Activated naive CD8-positive, alpha-beta T cell treated with anti-CD3 and anti-CD28 coated beads for 36 hours (primary cell): ENCODE measurements around the gene FGD5. TPM values are rescaled to one million over a fixed set of nuclear protein-coding genes. Genes with fewer than 3 reads are reported as not detected.
A peak's percentile ranks its signal among the peaks of the same experiment; 100 is the strongest.

ENCODE experiments used
- DNase-seq: peaks from one replicate; pipeline ENCODE4 v3.0.0; 2021
- H3K27ac Mint-ChIP-seq: one replicate; pipeline ENCODE4 v1.8.0; 2022; ENCODE audit warnings: mild to moderate bottlenecking, moderate library complexity, mixed read lengths
- H3K27me3 Mint-ChIP-seq: one replicate; pipeline ENCODE4 v1.8.0; 2022; ENCODE audit warnings: mild to moderate bottlenecking, mixed read lengths
- H3K36me3 Mint-ChIP-seq: one replicate; pipeline ENCODE4 v1.8.0; 2021; ENCODE audit warnings: mild to moderate bottlenecking, mixed read lengths
- H3K4me1 Mint-ChIP-seq: one replicate; pipeline ENCODE4 v1.8.0; 2021; ENCODE audit warnings: mixed read lengths
- H3K4me3 Mint-ChIP-seq: one replicate; pipeline ENCODE4 v1.8.0; 2022; ENCODE audit warnings: mild to moderate bottlenecking, moderate library complexity, mixed read lengths
- H3K9me3 Mint-ChIP-seq: one replicate; pipeline ENCODE4 v1.8.0; 2022; ENCODE audit warnings: mixed read lengths
- total RNA-seq, 2 experiments: library from RNA; stranded (reverse); gene quantifications; one replicate each; pipeline ENCODE4 v1.2.3, GENCODE V29; 2021

The FGD5 gene
- total RNA-seq, 2 experiments from 2014 or later: 0.22 to 0.27 TPM

DNA sequence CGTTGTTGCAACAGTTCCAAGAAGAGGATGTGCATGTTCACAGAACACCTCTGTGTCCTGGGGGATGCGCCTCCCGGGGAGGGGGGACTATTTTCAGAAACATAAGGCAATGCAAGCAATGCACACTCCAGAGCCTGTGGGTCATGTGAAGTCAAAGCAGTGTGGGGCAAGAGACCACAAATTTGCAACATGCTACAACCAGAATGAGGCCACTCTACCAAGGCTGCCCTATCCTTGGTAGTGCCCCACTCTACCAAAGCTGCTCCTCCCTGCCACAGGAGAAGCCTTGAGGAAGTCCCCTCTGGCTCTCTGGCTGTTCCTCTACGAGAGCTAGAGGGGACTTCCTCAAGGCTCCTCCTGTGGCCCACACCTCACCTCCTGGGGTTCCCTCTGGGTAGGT, 120.2 kb downstream of the FGD5 start:
- Mint-ChIP-seq H3K27ac (no peak overlapping the region), H3K9me3 (no peaks in the 10 kb centered on the region), H3K4me3 (no peak overlapping the region), H3K36me3 (peaks cover 9% of the 10 kb centered on the region), H3K27me3 (no peaks in the 10 kb centered on the region), H3K4me1 (peaks cover 11% of the 10 kb centered on the region)
- no peak for DNase-seq

GRCh38 chr3:14941871-14942270, 123.1 kb downstream of the FGD5 start:
- Mint-ChIP-seq H3K27ac (no peak overlapping the region), H3K9me3 (no peaks in the 10 kb centered on the region), H3K4me1 (peaks cover 22% of the 10 kb centered on the region), H3K27me3 (no peaks in the 10 kb centered on the region), H3K4me3 (no peak overlapping the region), H3K36me3 (peaks cover 29% of the 10 kb centered on the region)
- DNase-seq: no peak

GRCh38 chr3:14943042-14943441, 124.3 kb downstream of the FGD5 start:
- Mint-ChIP-seq H3K36me3 (peaks cover 31% of the 10 kb centered on the region), H3K4me3 (no peak overlapping the region), H3K27me3 (no peaks in the 10 kb centered on the region), H3K9me3 (no peaks in the 10 kb centered on the region), H3K4me1 (peaks cover 22% of the 10 kb centered on the region), H3K27ac (no peak overlapping the region)
- DNase-seq: no peak

DNA sequence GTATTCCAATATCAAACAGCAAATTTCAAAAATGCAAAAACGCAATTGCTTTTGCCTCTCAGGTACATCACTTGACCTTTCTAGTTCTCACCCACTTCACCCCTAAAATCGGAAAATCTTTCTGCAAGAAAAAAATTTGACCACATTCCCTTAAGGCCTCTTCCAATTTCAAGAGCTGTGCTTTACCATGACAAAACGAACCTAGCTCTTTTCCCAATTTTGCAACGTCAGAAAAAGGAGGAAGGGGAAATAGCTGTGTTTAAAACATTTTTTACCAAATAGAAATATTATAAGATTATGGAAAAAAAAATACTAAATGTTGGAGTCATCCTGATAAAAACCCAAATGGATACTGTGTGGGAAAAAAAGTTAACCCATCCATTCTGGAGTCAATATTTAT, 127.5 kb downstream of the FGD5 start:
- Mint-ChIP-seq H3K9me3 (no peaks in the 10 kb centered on the region), H3K4me3 (peak overlapping the region; percentile 95), H3K27ac (peak overlapping the region; percentile 91), H3K27me3 (no peaks in the 10 kb centered on the region), H3K4me1 (peaks cover 37% of the 10 kb centered on the region), H3K36me3 (peaks cover 43% of the 10 kb centered on the region)
- no peak for DNase-seq

GRCh38 chr3:14946739-14947099, 128.0 kb downstream of the FGD5 start:
- Mint-ChIP-seq H3K4me3 (peak overlapping the region; percentile 95), H3K27me3 (no peaks in the 10 kb centered on the region), H3K36me3 (peaks cover 44% of the 10 kb centered on the region), H3K27ac (peak overlapping the region; percentile 91), H3K4me1 (peaks cover 35% of the 10 kb centered on the region), H3K9me3 (no peaks in the 10 kb centered on the region)
- no peak for DNase-seq

DNA sequence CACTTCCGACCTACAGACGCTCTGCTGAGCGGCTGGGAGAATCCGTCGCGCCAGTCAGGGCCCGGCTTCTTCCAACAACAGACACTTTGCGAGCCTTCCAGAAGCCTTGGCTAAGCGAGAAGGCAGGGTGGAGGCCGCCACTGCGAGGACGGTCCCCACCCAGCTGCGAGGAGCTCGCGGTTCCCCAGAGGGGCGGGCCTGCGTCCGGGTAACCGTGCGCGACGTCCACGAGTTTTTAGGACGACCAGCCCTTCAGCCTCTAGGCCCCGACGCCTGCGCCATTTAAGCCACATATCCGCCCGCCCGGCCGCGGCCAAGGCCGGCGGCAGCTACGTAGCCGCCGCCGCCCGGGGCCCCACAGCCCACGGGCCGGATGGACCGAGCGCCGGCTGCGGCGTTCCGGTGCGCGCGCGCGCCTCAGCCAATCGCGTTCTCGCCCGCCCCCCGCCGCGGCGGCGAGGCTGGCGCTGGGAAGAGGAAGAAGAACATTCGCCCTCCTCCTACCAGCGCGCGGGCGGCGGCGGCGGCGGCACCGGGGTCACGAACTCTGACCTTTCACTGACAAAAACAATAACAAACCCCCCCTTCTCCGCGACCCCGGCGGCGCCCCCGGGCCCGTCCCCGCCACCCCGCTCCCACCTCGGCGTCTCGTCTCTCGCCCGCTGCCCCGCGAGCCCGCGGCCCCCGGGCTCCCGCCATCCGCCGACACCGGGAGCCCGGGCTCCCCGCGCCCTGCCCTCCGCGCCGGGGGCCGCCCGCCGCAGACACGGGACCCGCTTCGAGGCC, 128.5 kb downstream of the FGD5 start, which contains the start of gene NR2C2:
Gene NR2C2, plus strand, starts transcription at position 484 of the 786 bp plus-strand sequence. CDS start 56,332 bp downstream, outside the sequence.
- Mint-ChIP-seq H3K4me3 (peak within 1 kb of the TSS; percentile 99), H3K27me3 (no peaks in the 10 kb centered on the region), H3K4me1 (peaks cover 35% of the 10 kb centered on the region), H3K36me3 (peaks cover 45% of the 10 kb centered on the region), H3K9me3 (no peaks in the 10 kb centered on the region), H3K27ac (peak within 1 kb of the TSS; percentile 100)
- DNase-seq: peak; percentile 91

GRCh38 chr3:14947886-14948608, 129.3 kb downstream of the FGD5 start:
- Mint-ChIP-seq H3K27me3 (no peaks in the 10 kb centered on the region), H3K4me3 (peak overlapping the region; percentile 99), H3K36me3 (peaks cover 43% of the 10 kb centered on the region), H3K4me1 (peaks cover 39% of the 10 kb centered on the region), H3K27ac (peak overlapping the region; percentile 100), H3K9me3 (no peaks in the 10 kb centered on the region)
- DNase-seq: peak; percentile 96

DNA sequence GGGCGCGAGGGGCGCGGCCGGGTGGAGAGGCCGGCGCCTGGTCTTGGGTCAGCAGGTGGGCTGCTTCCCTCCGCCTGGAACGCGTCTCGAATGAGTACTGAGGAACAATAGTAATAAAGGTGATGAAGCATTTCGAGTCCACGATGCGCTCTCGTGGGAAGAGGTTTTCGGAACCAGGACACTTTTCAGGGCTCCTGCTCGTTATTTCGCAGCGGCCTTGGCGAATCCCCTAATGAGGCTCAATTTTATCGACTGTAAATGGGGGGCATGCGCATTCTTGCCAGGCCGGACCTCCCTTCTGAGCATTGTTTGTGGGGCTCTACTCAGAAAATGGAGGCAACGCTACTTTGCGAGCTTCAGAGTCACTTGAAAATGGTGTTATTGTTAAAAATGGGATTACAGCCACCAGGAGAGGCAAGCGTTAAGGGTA, 129.9 kb downstream of the FGD5 start:
- peaks cover 39% of the 10 kb centered on the region for H3K36me3 Mint-ChIP-seq
- peaks cover 38% of the 10 kb centered on the region for H3K4me1 Mint-ChIP-seq
- H3K4me3 Mint-ChIP-seq: peak overlapping the region; percentile 99
- H3K9me3 Mint-ChIP-seq: no peaks in the 10 kb centered on the region
- H3K27ac Mint-ChIP-seq: peak overlapping the region; percentile 100
- no peak for DNase-seq
- no peaks in the 10 kb centered on the region for H3K27me3 Mint-ChIP-seq

DNA sequence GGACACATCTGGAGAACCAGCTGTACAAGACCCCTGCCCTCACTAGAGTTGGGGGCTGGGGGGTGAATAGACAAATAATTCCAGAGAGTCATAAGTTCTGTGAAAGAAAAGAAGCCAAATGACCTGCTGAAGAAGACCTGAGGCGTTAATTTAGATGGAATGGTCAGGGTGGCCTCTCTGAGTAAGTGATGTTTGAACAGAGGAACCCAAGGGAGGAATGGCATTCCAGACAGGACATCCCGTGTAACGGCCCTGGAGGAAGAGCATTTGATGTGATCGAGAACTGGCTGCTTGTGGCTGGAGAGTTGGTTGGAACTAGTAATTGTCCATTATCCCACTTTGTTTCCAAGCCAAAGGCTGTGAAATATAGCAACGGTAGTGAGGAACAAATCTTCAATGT, 130.4 kb downstream of the FGD5 start:
- peaks cover 34% of the 10 kb centered on the region for H3K4me1 Mint-ChIP-seq
- no peaks in the 10 kb centered on the region for H3K9me3 Mint-ChIP-seq
- no peaks in the 10 kb centered on the region for H3K27me3 Mint-ChIP-seq
- no peak for DNase-seq
- H3K4me3 Mint-ChIP-seq: peak overlapping the region; percentile 99
- peaks cover 40% of the 10 kb centered on the region for H3K36me3 Mint-ChIP-seq
- peak overlapping the region; percentile 100 for H3K27ac Mint-ChIP-seq

GRCh38 chr3:14950274-14950673, 131.5 kb downstream of the FGD5 start:
- Mint-ChIP-seq H3K36me3 (peaks cover 33% of the 10 kb centered on the region), H3K4me3 (no peak overlapping the region), H3K27ac (no peak overlapping the region)

DNA sequence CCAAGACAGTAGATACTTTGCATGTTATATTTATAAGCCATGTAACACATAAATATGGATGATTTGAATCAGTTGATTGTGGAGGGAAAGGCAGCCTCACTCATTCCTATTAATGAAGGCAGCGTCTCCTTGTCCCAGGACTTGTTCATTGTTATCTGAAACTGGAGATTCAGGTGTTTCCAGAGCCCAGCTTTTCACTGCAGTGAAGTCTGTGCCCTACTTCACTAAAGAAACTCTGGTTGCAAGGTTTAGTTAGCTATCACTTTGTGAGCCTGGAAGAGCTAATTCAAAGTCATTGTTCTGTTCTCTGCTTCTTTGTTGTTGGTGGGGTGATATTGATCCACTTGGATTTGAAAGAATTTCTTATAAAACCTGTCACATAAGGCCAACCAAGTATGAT, 138.4 kb downstream of the FGD5 start:
- Mint-ChIP-seq H3K27me3 (no peaks in the 10 kb centered on the region), H3K4me1 (peaks cover 57% of the 10 kb centered on the region), H3K36me3 (peaks cover 26% of the 10 kb centered on the region), H3K9me3 (no peaks in the 10 kb centered on the region), H3K27ac (no peak overlapping the region), H3K4me3 (no peak overlapping the region)
- DNase-seq: no peak

More at GRCh38 chr3:14950274-14950673, 131.5 kb downstream of the FGD5 start:
- no peak for DNase-seq
- Mint-ChIP-seq H3K4me1 (peaks cover 39% of the 10 kb centered on the region), H3K9me3 (no peaks in the 10 kb centered on the region), H3K27me3 (no peaks in the 10 kb centered on the region)

- H3K4me3 Mint-ChIP-seq: no peak overlapping the region
Observed at GRCh38 chr3:14957925-14958324, 139.2 kb downstream of the FGD5 start.

GRCh38 chr3:14959359-14959943, 140.7 kb downstream of the FGD5 start:
- no peaks in the 10 kb centered on the region for H3K9me3 Mint-ChIP-seq
- H3K36me3 Mint-ChIP-seq: peaks cover 27% of the 10 kb centered on the region
- peak overlapping the region; percentile 91 for H3K27ac Mint-ChIP-seq
- no peaks in the 10 kb centered on the region for H3K27me3 Mint-ChIP-seq
- H3K4me3 Mint-ChIP-seq: peak overlapping the region; percentile 73
- H3K4me1 Mint-ChIP-seq: peaks cover 54% of the 10 kb centered on the region
- no peak for DNase-seq

More at GRCh38 chr3:14957925-14958324, 139.2 kb downstream of the FGD5 start:
- Mint-ChIP-seq H3K9me3 (no peaks in the 10 kb centered on the region), H3K27ac (peak overlapping the region; percentile 0), H3K27me3 (no peaks in the 10 kb centered on the region), H3K4me1 (peaks cover 53% of the 10 kb centered on the region), H3K36me3 (peaks cover 29% of the 10 kb centered on the region)
- DNase-seq: no peak

GRCh38 chr3:14962762-14963161, 144.0 kb downstream of the FGD5 start:
- H3K4me1 Mint-ChIP-seq: peaks cover 28% of the 10 kb centered on the region
- no peaks in the 10 kb centered on the region for H3K27me3 Mint-ChIP-seq
- H3K4me3 Mint-ChIP-seq: no peak overlapping the region
- H3K27ac Mint-ChIP-seq: no peak overlapping the region
- peaks cover 7% of the 10 kb centered on the region for H3K9me3 Mint-ChIP-seq
- H3K36me3 Mint-ChIP-seq: peaks cover 40% of the 10 kb centered on the region
- no peak for DNase-seq

DNA sequence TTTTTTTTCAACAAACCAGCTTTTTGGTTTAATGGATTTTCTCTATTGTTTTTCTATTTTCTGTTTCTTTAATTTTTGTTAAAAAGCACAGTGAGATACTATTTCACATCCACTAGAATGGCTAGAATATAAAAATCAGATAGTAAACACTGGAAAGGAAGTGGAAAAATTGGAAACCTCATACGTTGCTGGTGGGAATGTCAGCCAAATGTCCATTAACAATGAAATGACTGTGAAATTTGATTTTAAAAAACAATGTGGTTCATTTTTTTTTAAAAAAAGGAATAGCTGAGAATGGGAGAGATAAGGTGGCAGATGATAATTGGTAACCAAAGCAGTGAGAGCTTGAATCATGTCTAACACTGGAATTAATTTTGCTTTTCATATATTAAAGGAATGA, 148.5 kb downstream of the FGD5 start:
- DNase-seq: no peak
- Mint-ChIP-seq H3K36me3 (peaks cover 40% of the 10 kb centered on the region), H3K9me3 (peaks cover 7% of the 10 kb centered on the region), H3K27me3 (no peaks in the 10 kb centered on the region), H3K4me1 (peaks cover 5% of the 10 kb centered on the region), H3K4me3 (no peak overlapping the region), H3K27ac (no peak overlapping the region)
